HCT116 (cell line): ENCODE measurements around the gene IL25. TPM values are rescaled to one million over a fixed set of nuclear protein-coding genes. Genes with fewer than 3 reads are reported as not detected.

Experiments used
- ATAC-seq: fragments of 200-7000 bp; cut with Tn5 transposase; 2 replicates; pipeline ENCODE4 v1.9.1; 2020; ENCODE audit warnings: mild to moderate bottlenecking, moderate library complexity
- BruUV-seq: library from RNA; stranded (reverse); fragments of 400-500 nt; replicated peaks from 2 replicates; lab custom pipeline; 2021; lab: Mats Ljungman, UMichigan
- CTCF ChIA-PET: fragments of 300-600 bp; sonication (Branson Sonifier 250); formaldehyde crosslinking; loops from one replicate; lab custom pipeline; 2021; ENCODE audit warnings: antibody characterized with exemption; lab: Charles Lee
- POLR2A ChIA-PET: fragments of 300-600, 350-600 bp; sonication (Branson Sonifier 250); formaldehyde crosslinking; loops from one replicate; lab custom pipeline; 2021; ENCODE audit warnings: antibody characterized with exemption; lab: Charles Lee
- RAD21 ChIA-PET, 2 experiments: fragments of 300-600 bp; sonication (Branson Sonifier 250); formaldehyde crosslinking; loops; one replicate each; lab custom pipeline; 2023; ENCODE audit warnings: low total read pairs in 2 of 2; ENCODE audit not compliant: uncharacterized antibody in 2 of 2, unreplicated experiment in 2 of 2, low non-redundant PET in 1 of 2; lab: Charles Lee
- DNase-seq: peaks from one replicate; pipeline ENCODE4 v3.0.0-alpha.2; 2010; ENCODE audit warnings: low read depth, low spot score
- H2AFZ ChIP-seq: fragments of 200-600 bp; shearing (Covaris generic), sonication (generic); 2 replicates; pipeline ENCODE4 v1.6.1; 2017; ENCODE audit warnings: low read depth, mixed run types, mixed read lengths, antibody characterized with exemption, low read length; ENCODE audit not compliant: poor library complexity, severe bottlenecking
- H3K27ac ChIP-seq: 2 replicates; pipeline ENCODE4 v1.5.1; 2012; ENCODE audit warnings: low read depth, low read length
- H3K27me3 ChIP-seq: fragments of 200-600 bp; sonication (generic); 2 replicates; pipeline ENCODE4 v1.6.1; 2016; ENCODE audit warnings: mixed run types, low read length, mixed read lengths; ENCODE audit not compliant: insufficient read depth
- H3K36me3 ChIP-seq, 2 experiments: fragments of 200-500 bp in 1 of 2; fragments of 200-600 bp in 1 of 2; sonication (Bioruptor generic) in 1 of 2; sonication (generic) in 1 of 2; 2 replicates each; pipeline versions ENCODE4 v1.5.1 to v1.6.1; 2014 to 2016; ENCODE audit warnings: low read length in 2 of 2, inconsistent platforms in 1 of 2, mixed read lengths in 1 of 2, mixed run types in 1 of 2; ENCODE audit not compliant: insufficient read depth in 2 of 2, control insufficient read depth in 1 of 2
- H3K4me1 ChIP-seq, 2 experiments: fragments of 200-600 bp in 1 of 2; sonication (generic) in 1 of 2; 2 replicates each; pipeline versions ENCODE4 v1.5.1 to v1.6.1; 2012 to 2017; ENCODE audit warnings: low read length in 2 of 2, inconsistent platforms in 1 of 2, mild to moderate bottlenecking in 1 of 2, mixed read lengths in 1 of 2, mixed run types in 1 of 2, moderate library complexity in 1 of 2; ENCODE audit not compliant: insufficient read depth in 2 of 2, control insufficient read depth in 1 of 2
- H3K4me2 ChIP-seq: fragments of 200-600 bp; sonication (generic); 2 replicates; pipeline ENCODE4 v1.6.1; 2017; ENCODE audit warnings: mixed run types, low read length, mixed read lengths
- H3K4me3 ChIP-seq, 2 experiments: fragments of 200-600 bp in 1 of 2; sonication (generic) in 1 of 2; replicated peaks in 1 of 2; 2 replicates each; pipeline ENCODE4 v1.5.1; 2011 to 2016; ENCODE audit warnings: low read length in 2 of 2, control low read depth in 1 of 2, low read depth in 1 of 2, mild to moderate bottlenecking in 1 of 2, mixed read lengths in 1 of 2, mixed run types in 1 of 2
- H3K79me2 ChIP-seq: fragments of 200-600 bp; sonication (generic); 2 replicates; pipeline ENCODE4 v1.6.1; 2017; ENCODE audit warnings: mild to moderate bottlenecking, mixed run types, low read length, moderate library complexity, mixed read lengths; ENCODE audit not compliant: insufficient read depth
- H3K9ac ChIP-seq: fragments of 200-600 bp; sonication (generic); 2 replicates; pipeline ENCODE4 v1.6.1; 2016; ENCODE audit warnings: low read length, mixed read lengths
- H3K9me2 ChIP-seq: fragments of 200-600 bp; sonication (generic), shearing (Covaris generic); 2 replicates; pipeline ENCODE4 v1.6.1; 2017; ENCODE audit warnings: mixed run types, mild to moderate bottlenecking, moderate library complexity; ENCODE audit not compliant: insufficient read depth
- H3K9me3 ChIP-seq, 2 experiments: fragments of 200-500 bp in 1 of 2; fragments of 200-600 bp in 1 of 2; sonication (Bioruptor generic) in 1 of 2; sonication (generic) in 1 of 2; 2 replicates each; pipeline ENCODE4 v1.6.1; 2014 to 2017; ENCODE audit warnings: low read length in 2 of 2, mixed read lengths in 2 of 2, inconsistent platforms in 1 of 2, low read depth in 1 of 2, mild to moderate bottlenecking in 1 of 2, mixed run types in 1 of 2, moderate library complexity in 1 of 2; ENCODE audit not compliant: control insufficient read depth in 1 of 2, insufficient read depth in 1 of 2
- H4K20me1 ChIP-seq: fragments of 200-600 bp; sonication (generic), shearing (Covaris generic); 2 replicates; pipeline ENCODE4 v1.6.1; 2017; ENCODE audit warnings: mixed run types, mild to moderate bottlenecking, moderate library complexity; ENCODE audit not compliant: insufficient read depth
- ATF3 ChIP-seq: IDR thresholded peaks from 2 replicates; pipeline ENCODE4 v1.6.1; 2012
- CBX3 ChIP-seq: IDR thresholded peaks from 2 replicates; pipeline ENCODE4 v1.6.1; 2012; ENCODE audit warnings: low read depth
- CTCF ChIP-seq, 3 experiments: fragments of 200-600 bp in 1 of 3; sonication (generic) in 1 of 3; IDR thresholded peaks in 2 of 3; conservative IDR thresholded peaks in 1 of 3; 2 replicates each; pipeline ENCODE4 v1.5.1; 2012 to 2017; ENCODE audit warnings: low read depth in 2 of 3, low read length in 2 of 3, antibody characterized with exemption in 1 of 3, borderline replicate concordance in 1 of 3, control low read depth in 1 of 3, mild to moderate bottlenecking in 1 of 3, mixed read lengths in 1 of 3, mixed run types in 1 of 3, moderate library complexity in 1 of 3; ENCODE audit not compliant: insufficient read depth in 1 of 3
- EGR1 ChIP-seq: IDR thresholded peaks from 2 replicates; pipeline ENCODE4 v1.6.1; 2012; ENCODE audit warnings: low read depth
- POLR2AphosphoS5 ChIP-seq: IDR thresholded peaks from 2 replicates; pipeline ENCODE4 v1.6.1; 2011; ENCODE audit warnings: mild to moderate bottlenecking, low read depth, low read length, moderate library complexity
- RAD21 ChIP-seq: IDR thresholded peaks from 2 replicates; pipeline ENCODE4 v1.6.1; 2012; ENCODE audit warnings: low read depth, mild to moderate bottlenecking
- SP1 ChIP-seq: IDR thresholded peaks from 2 replicates; pipeline ENCODE4 v1.6.1; 2012; ENCODE audit warnings: low read depth
- ZFX ChIP-seq: fragments of 450-650 bp; IDR thresholded peaks from 2 replicates; pipeline ENCODE4 v1.6.1; 2017
- ZNF274 ChIP-seq: fragments of 200-500 bp; sonication (Bioruptor generic); IDR thresholded peaks from 2 replicates; pipeline ENCODE4 v1.6.1; 2014; ENCODE audit warnings: mild to moderate bottlenecking, low read depth, low read length, inconsistent platforms
- intact Hi-C: fragments of 100-400 bp; cut with micrococcal nuclease; formaldehyde crosslinking; loops from 2 replicates; pipeline ENCODE4 v1.10.0; 2022
- total RNA-seq: library from RNA; stranded (reverse); gene quantifications from one replicate; pipeline ENCODE4 v1.2.1, GENCODE V29; 2021; ENCODE audit not compliant: unreplicated experiment

The IL25 gene
- total RNA-seq, 1 experiment from 2014 or later = not detected

- ATAC-seq = peak; percentile 96
- H3K4me2 ChIP-seq = no peak overlapping the region
- H3K4me3 ChIP-seq = no peak overlapping the region
- no peak overlapping the region for H3K9ac ChIP-seq
- POLR2A ChIA-PET = interaction anchor here (0.8 to 1.3 kb wide), 2 partner anchors 54 to 256 kb away, joined by 3 read pairs; no protein-coding TSS in a partner anchor
- H2AFZ ChIP-seq = no peak overlapping the region
- H3K79me2 ChIP-seq = no peaks in the 10 kb centered on the region
- 0 out of 2 replicates have a peak, but pooled peaks cover 6% of the 10 kb centered on the region for H3K27me3 ChIP-seq
- no peak overlapping the region for H3K27ac ChIP-seq
- intact Hi-C loops = loop anchor here (1.0 to 5.0 kb wide), 3 partner anchors 51 to 257 kb away; no protein-coding TSS in a partner anchor
- CTCF ChIA-PET = interaction anchor here (0.6 to 3.1 kb wide), 24 partner anchors 9 to 317 kb away, joined by 3 to 24 read pairs (median 4); partner anchors contain the start of genes PABPN1 and SLC22A17
- no TSS peak for BruUV-seq
- TF ChIP-seq ZNF274 = no peak
- no peak for TF ChIP-seq CBX3
- no peak for TF ChIP-seq SP1
- TF ChIP-seq POLR2AphosphoS5 = no peak
- no peak for TF ChIP-seq ATF3
- no peak for TF ChIP-seq ZFX
- TF ChIP-seq EGR1 = no peak
- TF ChIP-seq CTCF (IDR thresholded peaks at IDR 0.05 in 2 of 3, conservative IDR thresholded peaks at IDR 0.05 in 1 of 3; ENCODE audit: borderline replicate concordance in 1 of 3, insufficient read depth in 1 of 3, low read depth in 2 of 3, low read length in 2 of 3) = peak; percentile 90 to 99 (median 98)
- peak; percentile 93 for TF ChIP-seq RAD21
- RAD21 ChIA-PET = interaction anchor here (1.5 to 1.6 kb wide), 2 partner anchors 19 to 53 kb away, joined by 6 to 8 read pairs; no protein-coding TSS in a partner anchor
- no peaks in the 10 kb centered on the region for H3K9me3 ChIP-seq
- H3K36me3 ChIP-seq = no peaks in the 10 kb centered on the region
- no peaks in the 10 kb centered on the region for H3K9me2 ChIP-seq
- peak; percentile 40 for DNase-seq
- no peaks in the 10 kb centered on the region for H4K20me1 ChIP-seq
- H3K4me1 ChIP-seq = no peaks in the 10 kb centered on the region
Measured at GRCh38 chr14:23379366-23380196, 7.0 kb downstream of the IL25 start.
